Activated CD4-positive, alpha-beta T cell treated with anti-CD3 and anti-CD28 coated beads, Interleukin-2, amount 50 U/mL, for 24 hours (primary cell): ENCODE measurements around the gene RABEP2.
A peak's percentile ranks its signal among the peaks of the same experiment; 100 is the strongest.
"Not testable (repeated sequence)": the region's sequence is repeated elsewhere in the genome, so short reads cannot be mapped to it uniquely, and the experiment has no call there.

Experiments
- DNase-seq, 2 donors: peaks; one replicate each; pipeline ENCODE4 v3.0.0-alpha.2; 2020; ENCODE audit warnings: low read depth in 1 of 2, low spot score in 1 of 2

Gene RABEP2

GRCh38 chr16:28932339-28933141 lies 7.5 kb upstream of the RABEP2 start:
- no peak for DNase-seq

DNA sequence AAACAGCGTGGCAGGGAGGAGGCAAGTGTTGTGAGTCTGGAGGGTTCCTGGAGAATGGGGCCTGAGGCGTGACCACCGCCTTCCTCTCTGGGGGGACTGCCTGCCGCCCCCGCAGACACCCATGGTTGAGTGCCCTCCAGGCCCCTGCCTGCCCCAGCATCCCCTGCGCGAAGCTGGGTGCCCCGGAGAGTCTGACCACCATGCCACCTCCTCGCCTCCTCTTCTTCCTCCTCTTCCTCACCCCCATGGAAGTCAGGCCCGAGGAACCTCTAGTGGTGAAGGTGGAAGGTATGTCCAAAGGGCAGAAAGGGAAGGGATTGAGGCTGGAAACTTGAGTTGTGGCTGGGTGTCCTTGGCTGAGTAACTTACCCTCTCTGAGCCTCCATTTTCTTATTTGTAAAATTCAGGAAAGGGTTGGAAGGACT lies 6.8 kb upstream of the RABEP2 start, which contains the start of gene CD19:
Gene CD19 (plus strand): TSS at position 171 of the 425 bp plus-strand sequence. CDS start 30 bp downstream, at position 201.
- no peak for DNase-seq

DNA sequence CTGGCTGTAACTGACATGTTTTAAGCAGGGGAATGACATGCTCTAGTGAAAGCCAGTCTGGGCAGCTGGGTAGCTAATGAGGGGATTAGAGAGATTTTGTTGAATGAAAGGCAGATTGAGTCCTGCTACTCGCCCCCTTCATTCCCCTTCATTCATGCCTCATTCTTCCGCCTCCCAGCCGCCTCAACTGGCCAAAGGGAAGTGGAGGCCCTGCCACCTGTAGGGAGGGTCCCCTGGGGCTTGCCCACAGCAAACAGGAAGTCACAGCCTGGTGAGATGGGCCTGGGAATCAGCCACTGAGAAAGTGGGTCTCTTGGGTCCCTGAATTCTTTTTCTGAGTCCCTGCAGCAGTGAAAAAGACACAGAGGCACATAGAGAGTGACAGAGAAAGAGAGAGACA lies 5.6 kb upstream of the RABEP2 start:
- no peak for DNase-seq

- no peak for DNase-seq
Measured at GRCh38 chr16:28930203-28930602, 5.2 kb upstream of the RABEP2 start.

DNA sequence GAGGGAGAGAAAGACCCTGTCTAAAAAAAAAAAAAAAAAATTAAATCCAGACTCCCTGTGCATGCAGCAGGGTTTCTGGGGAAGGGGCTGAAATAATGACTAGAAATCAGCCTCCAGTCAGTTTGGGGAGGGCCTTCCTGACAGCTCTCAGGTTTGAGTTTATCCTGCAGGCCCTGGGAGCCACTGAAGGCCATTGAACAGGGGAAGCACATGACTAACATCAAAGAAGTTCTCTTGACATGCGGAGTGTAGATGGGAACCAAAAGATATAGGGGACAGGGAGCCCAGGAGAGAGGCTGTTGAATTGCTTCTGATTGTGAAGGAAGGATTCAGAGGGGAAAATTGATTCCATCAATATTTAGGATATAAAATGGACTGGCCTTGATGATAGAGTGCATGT lies 2.8 kb upstream of the RABEP2 start:
- no peak for DNase-seq

- DNase-seq: not testable (repeated sequence)
Measured at GRCh38 chr16:28926284-28926683, 1.2 kb upstream of the RABEP2 start.

GRCh38 chr16:28925386-28926228 lies 569 bp upstream of the RABEP2 start:
- peak; percentile 63 to 79 for DNase-seq

DNA sequence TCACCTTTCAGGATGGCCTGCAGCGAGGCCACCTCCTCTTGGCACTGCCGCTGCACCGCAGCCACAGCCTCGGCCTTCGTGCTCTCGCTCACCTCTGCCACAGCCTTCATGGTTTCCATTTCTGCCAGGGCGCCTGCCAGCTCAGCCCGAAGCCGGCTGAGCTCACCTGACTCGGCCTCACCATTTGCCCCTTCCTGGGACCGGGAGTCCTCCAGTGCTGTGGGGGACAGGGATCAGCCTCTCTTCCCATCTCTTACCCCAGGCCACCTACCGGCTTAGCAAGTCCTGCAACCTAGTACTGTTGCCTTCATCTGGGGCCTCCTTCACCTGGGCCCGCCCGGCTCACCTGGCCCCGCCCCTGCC lies 658 bp downstream of the RABEP2 start:
- no peak for DNase-seq

- DNase-seq: no peak
Measured at GRCh38 chr16:28923652-28924398, 1.2 kb downstream of the RABEP2 start.

DNA sequence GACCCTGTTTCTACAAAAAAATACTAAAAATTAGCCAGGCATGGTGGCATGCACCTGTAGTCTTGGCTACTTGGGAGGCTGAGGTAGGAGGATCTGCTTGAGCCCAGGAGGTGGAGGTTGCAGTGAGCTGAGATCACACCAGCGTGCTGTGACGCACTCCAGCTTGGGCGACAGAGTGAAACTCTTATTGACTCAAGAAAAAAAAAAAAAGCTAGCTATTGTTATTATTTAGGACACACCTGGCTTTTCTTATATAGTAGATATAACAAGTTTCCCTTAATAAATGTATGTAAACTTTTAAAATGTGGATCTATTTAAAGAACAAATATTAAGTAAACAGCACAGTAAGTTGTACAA lies 1.8 kb downstream of the RABEP2 start:
- DNase-seq: no peak

GRCh38 chr16:28918698-28919097 lies 6.3 kb downstream of the RABEP2 start:
- no peak for DNase-seq

- DNase-seq: no peak
Measured at GRCh38 chr16:28917095-28917494, 7.9 kb downstream of the RABEP2 start.

DNA sequence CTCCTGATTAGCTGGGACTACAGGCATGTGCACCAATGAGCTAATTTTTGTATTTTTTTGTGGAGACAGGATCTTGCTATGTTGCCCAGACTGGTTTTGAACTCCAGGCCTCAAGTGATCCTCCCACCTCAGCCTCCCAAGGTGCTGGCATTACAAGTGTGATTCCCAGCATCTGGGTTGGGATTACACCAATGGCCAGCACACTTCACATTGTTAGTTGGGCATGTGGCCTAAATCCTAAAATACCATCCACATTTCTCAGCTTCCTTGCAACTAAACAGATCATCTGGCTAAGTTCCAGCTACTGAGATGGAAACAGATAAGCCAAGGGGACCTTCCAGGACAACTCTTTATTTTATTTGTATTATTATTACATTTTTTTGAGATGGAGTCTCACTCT lies 9.9 kb downstream of the RABEP2 start:
- DNase-seq: no peak

GRCh38 chr16:28913946-28914724 lies 10.9 kb downstream of the RABEP2 start:
- no peak for DNase-seq

GRCh38 chr16:28912558-28912957 lies 12.5 kb downstream of the RABEP2 start:
- DNase-seq: no peak

DNA sequence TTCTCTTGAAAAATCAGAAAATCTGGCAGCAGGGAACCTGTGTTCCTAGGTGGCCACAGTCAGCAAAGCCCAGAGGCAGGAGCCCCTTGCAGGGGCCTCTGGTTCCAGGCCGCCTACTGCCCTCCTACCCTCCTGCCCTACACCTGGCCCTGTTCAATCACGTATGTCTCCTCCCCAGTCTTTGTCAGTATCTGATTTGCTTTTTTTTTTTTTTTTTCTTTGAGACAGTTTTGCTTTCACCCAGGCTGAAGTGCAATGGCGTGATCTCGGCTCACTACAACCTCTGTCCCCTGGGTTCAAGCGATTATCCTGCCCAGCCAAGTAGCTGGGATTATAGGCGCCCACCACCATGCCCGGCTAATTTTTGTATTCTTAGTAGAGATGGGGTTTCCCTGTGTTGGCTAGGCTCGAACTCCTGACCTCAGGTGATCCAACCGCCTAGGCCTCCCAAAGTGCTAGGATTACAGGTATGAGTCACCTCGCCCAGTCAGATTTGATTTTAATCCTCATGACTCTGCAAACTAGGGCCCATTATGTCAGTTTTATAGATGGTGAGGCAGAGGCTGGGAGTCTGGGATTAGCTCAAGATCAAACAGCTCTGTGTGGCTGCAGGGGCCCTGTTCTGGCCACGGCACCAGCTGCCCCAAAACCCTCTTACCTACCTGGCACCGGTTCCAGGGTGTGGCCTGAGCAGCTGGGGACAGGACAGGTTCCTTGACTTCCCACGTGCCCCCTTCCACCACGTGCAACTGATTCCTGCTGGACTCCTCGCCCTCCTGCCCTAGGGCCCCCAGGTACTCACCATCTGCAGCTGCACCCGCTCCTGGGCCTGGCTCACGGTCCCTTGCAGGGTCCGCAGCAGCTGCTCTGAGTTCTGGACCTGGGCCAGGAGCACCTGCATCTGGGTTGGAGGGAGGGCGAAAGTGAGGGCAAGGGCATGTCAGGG lies 14.7 kb downstream of the RABEP2 start:
- DNase-seq: no peak

- DNase-seq: no peak
Measured at GRCh38 chr16:28905800-28906372, 19.2 kb downstream of the RABEP2 start.

GRCh38 chr16:28905229-28905754 lies 19.7 kb downstream of the RABEP2 start:
- DNase-seq: no peak

DNA sequence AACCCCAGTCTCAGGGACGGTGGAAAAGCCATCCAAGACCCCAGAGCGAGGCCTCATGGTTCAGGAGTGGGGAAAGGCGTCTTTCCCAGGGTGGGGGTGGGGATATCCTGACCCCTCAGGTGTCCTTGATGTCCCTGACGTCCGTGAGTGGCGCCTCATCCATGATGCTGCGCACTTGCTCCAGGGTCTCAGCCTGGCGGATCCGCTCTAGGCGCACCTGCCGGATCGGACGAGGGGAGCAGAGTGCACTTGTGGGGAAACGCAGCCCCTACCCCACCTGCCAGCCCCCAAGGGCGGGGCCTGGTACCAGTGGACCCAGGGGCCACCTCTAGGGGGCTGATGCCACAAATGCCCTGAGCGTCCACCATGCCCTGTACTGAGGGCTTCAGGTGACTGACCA lies 20.2 kb downstream of the RABEP2 start:
- no peak for DNase-seq
